Kidney epithelial cell (primary cell): ENCODE data around the gene ANKH. TPM values are rescaled to one million over a fixed set of nuclear protein-coding genes. Genes with fewer than 3 reads are reported as not detected.

Source experiments
- DNase-seq: peaks from one replicate; pipeline ENCODE4 v3.0.0-alpha.2; 2010; ENCODE audit warnings: low read depth
- H3K27me3 ChIP-seq: 2 replicates; pipeline ENCODE4 v1.6.0; 2011; ENCODE audit warnings: low read length; ENCODE audit not compliant: control insufficient read depth, insufficient read depth
- H3K36me3 ChIP-seq: 2 replicates; pipeline ENCODE4 v1.5.1; 2011; ENCODE audit warnings: low read length; ENCODE audit not compliant: control insufficient read depth, insufficient read depth
- H3K4me3 ChIP-seq: 2 replicates; pipeline ENCODE4 v1.5.1; 2011; ENCODE audit warnings: low read depth, mild to moderate bottlenecking, control low read depth, low read length
- CTCF ChIP-seq: IDR thresholded peaks from 2 replicates; pipeline ENCODE4 v1.5.1; 2011; ENCODE audit warnings: mild to moderate bottlenecking, moderate library complexity, low read length, control low read depth, inconsistent platforms; ENCODE audit not compliant: insufficient read depth, poor library complexity, severe bottlenecking
- total RNA-seq: library from RNA; depleted of rRNA; stranded (reverse); fragments of >200 nt; gene quantifications from 2 replicates; pipeline ENCODE4 v1.2.3, GENCODE V29; 2015

Gene ANKH
- total RNA-seq, 1 donor from 2014 or later = 15.8 TPM

GRCh38 chr5:14834062-14834461, 37.5 kb downstream of the ANKH start:
- H3K27me3 ChIP-seq = no peaks in the 10 kb centered on the region
- TF ChIP-seq CTCF = no peak
- no peaks in the 10 kb centered on the region for H3K36me3 ChIP-seq
- DNase-seq = no peak
- H3K4me3 ChIP-seq = no peak overlapping the region

GRCh38 chr5:14831006-14831338, 40.6 kb downstream of the ANKH start:
- no peak for TF ChIP-seq CTCF
- H3K27me3 ChIP-seq = no peaks in the 10 kb centered on the region
- no peak overlapping the region for H3K4me3 ChIP-seq
- H3K36me3 ChIP-seq = no peaks in the 10 kb centered on the region
- DNase-seq = no peak

DNA sequence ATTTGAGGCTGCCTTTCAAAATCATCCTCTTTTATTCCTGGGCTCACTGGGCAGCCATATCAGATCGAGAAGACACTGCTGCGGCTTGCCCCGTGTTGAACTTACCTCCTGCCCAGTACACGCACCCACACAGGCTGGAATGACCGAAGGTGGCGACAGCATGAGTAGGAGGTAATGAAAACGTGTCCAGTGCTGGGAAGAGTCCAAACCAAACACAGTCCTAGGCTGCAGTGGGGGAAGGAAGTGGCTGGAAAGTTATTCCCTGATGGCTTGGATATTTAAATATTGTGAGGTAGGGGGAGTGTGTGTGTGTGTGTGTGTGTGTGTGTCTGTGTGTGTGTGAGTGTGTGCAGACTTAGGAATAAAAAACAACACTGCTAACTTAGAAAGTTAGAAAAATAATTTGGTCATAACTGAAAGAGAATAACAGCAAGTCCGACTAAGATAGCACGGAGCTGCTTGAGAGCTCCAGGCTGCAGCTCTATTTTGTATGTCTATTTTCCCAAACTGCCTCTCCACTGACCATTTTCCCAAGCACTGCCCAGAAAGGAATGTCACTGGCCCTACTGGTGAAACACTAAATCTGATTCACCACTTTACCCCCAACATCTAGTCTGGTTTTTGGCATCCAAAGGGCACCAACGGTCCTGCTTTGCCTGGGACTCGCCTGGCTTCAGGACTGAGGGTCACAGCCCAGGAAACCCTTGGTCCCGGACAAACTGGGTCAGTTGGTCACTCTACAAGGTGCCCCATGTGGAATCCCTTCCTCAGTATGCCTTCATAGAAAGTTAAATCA, 41.2 kb downstream of the ANKH start:
- Histone ChIP-seq H3K27me3 (no peaks in the 10 kb centered on the region), H3K36me3 (no peaks in the 10 kb centered on the region), H3K4me3 (no peak overlapping the region)
- TF ChIP-seq CTCF = no peak
- DNase-seq = no peak

DNA sequence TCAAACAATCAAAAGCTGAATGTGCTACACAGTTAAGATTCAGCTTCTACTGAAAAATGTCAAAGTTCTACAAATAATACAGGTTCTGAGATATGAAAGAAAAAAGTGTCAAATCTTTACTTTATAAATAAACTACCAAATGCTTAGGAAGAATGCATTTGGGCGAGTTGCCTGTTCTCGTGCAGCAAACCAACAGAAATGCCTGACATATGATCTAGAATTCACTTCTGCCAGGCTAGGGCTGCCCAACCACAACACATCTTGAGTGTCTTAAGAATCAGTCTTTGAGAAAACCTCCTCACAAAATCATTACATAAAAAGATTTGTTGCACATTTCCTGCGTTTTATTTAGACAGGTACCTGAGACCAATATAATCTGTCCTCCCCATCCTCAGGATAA, 42.2 kb downstream of the ANKH start:
- H3K4me3 ChIP-seq = no peak overlapping the region
- H3K27me3 ChIP-seq = no peaks in the 10 kb centered on the region
- no peak for DNase-seq
- no peaks in the 10 kb centered on the region for H3K36me3 ChIP-seq
- TF ChIP-seq CTCF = no peak

- no peak for TF ChIP-seq CTCF
- no peaks in the 10 kb centered on the region for H3K27me3 ChIP-seq
- no peak overlapping the region for H3K4me3 ChIP-seq
Measured at GRCh38 chr5:14826714-14827113, 44.9 kb downstream of the ANKH start.

DNA sequence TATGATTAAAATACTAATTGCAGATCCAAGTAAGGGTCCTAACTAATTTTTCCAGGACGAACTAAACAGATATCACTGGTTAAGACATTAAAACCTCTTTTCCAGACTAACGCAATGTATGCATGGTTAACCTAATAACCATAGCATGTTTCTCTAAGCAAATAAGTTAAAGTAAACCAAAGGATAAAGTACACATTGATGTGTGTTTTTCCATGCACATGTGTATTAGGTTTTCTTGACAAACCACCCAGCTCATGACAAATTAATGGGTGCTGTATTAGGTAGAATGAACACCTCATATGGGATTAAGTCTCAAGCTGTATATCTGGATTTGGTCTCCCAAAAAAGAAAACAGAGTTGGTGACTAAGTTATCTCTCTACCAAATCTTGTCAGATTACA, 45.6 kb downstream of the ANKH start:
- TF ChIP-seq CTCF = no peak
- DNase-seq = no peak
- H3K36me3 ChIP-seq = no peaks in the 10 kb centered on the region
- no peak overlapping the region for H3K4me3 ChIP-seq
- no peaks in the 10 kb centered on the region for H3K27me3 ChIP-seq

More at GRCh38 chr5:14826714-14827113, 44.9 kb downstream of the ANKH start:
- no peak for DNase-seq
- H3K36me3 ChIP-seq = no peaks in the 10 kb centered on the region
